Amygdala (tissue), 56 donors: ENCODE results near the gene ST6GAL1.

ENCODE experiments used
- DNase-seq, 56 donors: peaks; one replicate each; lab custom pipeline; 2025; lab: John Stamatoyannopoulos, UW

ST6GAL1 gene

DNA sequence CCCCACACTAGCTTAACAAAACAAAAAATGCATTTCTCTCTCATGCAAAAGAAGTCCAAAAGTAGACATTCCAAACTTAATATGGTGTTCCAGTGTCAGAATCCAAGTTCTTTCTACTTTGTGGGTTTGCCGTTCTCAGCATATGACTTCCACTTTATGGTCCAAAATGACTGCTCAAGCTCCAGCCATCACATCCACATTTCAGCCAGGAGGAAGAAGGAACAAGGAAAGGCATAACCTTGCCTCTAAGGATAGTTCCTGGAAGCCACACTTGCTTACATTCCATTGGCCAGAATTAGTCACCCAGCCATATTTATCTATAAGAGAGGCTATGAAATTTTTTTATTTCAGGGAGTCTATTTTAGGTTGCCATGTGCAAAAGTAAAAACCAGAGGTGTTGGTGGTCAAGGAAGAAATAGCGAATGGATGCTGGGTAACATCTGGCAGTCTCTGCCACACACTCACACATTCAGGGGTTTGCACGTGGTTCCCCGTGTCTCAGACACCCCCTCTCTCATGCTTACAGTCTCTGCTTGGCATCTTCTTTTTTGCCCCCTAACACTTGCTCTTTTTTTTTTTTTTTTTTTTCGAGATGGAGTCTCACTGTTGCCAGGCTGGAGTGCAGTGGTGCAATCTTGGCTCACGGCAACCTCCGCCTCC, 139.7 kb downstream of the ST6GAL1 start:
- no peak for DNase-seq

DNA sequence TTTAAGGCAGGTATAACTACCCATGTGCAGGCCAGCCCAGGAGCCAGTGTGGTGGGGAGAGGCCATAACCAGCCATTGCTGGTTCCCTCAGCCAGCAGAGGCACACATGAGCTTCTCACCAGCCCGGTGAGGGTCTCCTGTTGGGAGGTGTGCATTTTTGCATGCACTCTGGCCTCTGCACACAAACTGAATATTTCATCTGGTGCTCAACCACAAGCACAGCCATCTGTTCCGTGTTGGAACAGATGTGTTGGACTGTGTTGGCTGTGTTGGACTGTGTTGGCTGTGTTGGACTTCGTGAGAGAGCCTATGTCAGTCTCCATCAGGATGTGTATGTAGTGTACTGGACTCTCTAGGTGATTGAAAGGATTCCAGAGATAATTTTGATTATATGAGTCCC, 141.8 kb downstream of the ST6GAL1 start:
- no peak for DNase-seq

DNA sequence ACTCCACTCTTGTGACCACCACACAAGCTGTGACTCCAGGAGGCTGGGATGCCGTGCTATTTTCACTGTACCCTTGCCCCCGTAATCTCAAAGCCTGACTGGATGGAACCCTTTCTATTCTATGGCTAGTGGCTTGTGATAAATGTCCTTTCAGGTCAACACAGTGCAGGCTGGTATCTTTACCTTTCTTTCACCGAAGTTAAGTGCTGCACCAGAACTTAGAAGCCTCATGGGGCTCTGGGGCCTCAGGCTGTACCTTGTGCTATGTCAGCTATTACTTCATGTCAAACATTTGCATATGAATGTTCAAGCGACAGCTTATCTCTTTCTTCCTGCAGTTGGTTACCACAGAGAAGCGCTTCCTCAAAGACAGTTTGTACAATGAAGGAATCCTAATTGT, 142.2 kb downstream of the ST6GAL1 start:
- no peak for DNase-seq

DNA sequence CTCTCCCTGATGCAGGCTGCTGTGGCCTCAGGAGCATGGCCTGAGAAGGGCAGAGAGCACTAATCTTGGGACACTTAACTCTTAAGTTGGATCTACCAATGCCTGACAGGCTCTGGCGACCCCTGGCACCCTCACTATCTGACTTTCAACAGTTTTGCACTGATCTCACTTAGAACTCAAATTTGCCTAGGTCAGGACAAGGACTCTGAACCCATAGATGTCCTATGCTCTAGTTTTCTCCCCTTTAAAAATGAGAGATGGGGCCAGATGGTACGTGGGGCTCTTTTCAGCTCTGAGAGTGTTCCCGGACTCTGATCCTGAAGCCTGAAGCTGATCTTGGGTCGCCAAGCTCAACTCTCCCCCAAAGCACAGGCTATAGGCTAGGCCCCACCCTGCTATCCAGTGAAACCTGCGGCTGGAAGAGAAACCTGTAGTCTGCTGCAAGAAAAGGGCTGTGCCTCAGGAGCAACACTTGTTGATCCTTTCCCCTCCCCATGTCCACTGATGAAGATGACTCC, 143.3 kb downstream of the ST6GAL1 start:
- DNase-seq = no peak

DNA sequence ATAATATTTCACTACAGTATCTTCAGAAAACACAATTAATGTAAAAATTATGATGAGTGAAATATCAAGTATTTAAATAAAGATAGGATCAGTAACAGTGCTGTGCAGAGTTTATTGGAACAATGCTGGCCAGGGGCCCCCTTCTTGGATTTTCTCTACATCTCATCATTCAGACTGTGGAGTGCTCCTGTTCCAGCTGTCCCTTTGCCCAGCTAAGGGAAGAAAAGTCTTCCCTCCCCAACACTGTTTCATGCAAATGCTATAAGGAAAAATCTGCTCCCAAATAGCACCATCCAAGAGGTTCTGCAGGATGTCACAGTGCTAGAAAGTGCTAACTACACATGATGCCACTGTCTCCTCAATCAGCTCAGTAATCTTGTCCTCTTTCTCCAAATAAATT, 144.5 kb downstream of the ST6GAL1 start:
- no peak for DNase-seq

DNA sequence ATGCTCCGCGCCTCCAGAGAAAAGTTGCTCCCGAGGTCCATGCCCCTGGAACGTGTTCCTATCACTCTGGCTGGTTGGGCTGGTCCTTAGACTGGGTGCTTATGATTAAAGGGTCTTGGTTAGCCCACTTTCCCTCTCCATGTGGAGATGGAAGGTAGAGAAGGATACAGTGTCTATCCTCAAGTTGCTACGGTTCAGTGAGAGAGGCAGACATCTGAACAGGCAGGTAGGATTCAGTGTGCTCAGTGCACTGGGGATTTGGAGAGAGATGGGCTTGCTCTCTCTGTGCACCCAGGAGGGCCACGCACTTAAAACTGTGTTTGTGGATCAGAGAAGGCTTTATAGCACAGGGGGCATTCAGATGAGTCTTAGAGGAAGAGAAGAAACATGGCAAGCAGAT, 146.0 kb downstream of the ST6GAL1 start:
- DNase-seq = no peak

DNA sequence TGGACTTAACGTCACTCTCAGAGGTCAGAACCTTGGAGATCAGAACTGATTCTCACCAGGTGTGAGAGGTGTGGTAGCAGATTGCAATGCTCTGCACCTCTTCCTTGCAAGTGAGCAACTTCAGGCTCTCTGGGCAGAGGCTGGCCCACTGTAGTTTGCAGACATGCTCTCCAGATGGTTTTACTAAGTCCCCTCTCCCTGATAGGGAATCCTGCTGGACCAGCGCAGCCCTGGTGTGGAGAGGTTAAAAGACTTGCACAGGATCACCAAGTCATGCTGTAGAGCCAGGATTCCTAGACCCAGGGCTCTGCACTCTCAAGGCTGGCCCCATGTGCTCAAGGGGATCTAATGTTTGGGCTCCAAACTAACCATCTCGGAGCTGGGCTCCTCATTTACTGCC, 146.8 kb downstream of the ST6GAL1 start:
- DNase-seq = no peak

DNA sequence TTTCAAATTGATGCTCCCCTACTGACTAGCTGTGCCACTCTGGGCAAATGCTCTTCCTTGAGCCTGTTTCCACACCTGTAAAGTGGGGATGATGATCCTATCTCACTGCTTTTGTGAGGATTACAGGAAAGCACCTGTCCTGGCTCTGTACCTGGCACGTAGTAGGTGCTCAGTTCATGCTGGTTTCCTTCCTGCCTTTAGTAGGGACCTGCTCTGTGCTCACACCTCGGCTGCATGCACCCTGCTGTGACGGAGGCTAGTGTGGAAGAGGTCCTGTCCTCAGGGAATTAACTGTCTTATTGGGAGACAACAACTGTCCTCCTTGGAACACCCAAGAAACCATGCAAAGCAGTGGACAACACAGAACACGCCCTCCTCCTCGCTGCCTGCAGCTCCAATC, 147.2 kb downstream of the ST6GAL1 start:
- no peak for DNase-seq

DNA sequence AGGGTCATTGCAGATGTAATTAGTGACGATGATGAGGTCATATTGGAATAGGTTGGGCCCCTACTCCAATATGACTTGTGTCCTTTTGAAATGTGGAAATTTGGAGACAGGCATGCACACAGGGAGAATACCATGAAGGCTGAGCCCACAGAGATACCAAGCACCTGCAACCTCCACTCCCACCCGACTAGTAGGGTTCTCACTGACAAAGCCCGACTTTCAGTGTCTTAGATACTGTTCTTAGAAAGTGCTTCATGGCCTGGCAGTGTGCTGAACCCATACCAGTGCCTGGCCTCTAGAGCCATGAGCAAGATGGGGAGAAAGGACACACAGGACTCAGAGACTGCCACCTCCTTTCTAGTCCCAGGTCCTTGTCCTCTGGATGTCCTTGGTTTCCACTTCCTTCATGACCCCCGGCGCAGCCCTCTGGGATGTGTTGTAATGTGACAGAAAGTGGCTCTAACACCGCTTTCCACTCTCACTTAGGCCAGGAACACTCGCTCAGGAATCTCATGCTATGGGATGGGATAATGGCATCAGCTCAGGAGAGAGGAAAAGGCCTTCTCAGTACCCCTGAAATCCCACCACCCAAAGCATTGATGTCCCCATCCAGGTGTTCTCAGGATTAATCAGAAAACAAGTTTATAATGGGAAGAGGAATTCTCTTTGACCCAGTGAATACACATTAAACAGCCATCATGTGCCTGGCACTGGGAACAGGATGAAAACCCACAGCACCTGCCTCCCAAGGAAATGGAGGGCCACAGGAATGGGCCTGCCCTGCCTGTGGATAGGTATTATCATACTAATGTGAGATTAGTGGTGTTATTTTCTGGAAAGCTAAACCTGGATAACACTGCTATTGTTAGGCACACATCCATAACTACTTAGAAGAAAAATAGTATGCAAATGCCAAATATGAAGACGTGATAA, 149.0 kb downstream of the ST6GAL1 start:
- DNase-seq = no peak

DNA sequence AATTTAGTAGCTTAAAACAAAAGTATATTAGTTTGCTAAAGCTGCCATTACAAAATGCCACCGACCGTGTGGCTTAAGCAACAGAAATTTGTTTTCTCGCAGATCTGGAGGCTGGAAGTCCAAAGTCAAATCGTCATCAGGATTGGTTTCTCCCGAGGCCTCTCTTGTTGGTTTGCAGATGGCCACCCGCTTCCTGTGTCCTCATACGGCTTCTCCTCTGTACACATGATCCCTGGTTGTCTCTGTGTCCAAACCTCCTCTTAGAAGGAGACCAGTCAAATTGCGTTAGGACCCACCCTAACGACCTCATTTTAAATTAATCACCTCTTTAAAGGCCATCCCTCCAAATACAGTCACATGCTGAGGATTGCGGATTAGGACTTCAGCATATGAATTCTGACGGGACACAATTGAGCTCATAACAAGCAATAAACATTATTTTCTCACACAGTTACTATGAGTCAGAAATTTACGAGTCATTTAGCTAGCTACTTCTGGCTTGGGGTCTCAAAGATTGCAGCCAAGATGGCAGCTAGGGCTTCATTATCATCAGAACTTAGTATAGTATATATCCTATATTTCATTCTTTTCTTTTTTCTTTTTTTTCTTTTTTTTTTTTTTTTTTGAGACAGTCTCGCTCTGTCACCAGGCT, 150.6 kb downstream of the ST6GAL1 start:
- no peak for DNase-seq

DNA sequence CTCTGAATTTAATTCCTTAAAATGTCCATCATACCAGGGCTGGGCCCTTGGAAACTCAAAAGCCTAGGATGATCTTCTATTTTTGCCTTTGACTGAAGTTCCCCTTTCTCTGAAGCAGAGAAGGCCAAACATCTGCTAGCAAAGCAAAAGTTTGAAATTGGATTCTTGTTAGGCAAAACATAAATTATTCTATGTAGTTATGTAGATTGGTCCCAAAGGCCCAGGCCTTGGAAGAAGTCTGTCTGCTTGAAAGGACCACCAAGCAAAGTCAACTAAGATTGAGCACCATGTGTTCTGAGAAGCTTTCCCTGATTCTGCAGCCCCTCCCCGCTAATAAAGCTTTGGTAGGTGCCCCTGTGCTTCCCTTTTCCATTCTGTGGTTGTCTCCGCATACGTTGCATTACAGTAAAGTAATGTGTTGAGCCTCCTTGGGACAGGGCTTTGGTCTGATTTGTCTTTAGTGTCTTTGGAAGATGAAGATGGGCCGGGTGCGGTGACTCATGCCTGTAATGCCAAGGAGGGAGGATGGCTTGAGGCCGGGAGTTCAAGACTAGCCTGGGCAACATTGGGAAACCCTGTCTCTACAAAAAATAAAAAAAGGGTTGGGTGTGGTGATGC, 152.5 kb downstream of the ST6GAL1 start:
- no peak for DNase-seq

DNA sequence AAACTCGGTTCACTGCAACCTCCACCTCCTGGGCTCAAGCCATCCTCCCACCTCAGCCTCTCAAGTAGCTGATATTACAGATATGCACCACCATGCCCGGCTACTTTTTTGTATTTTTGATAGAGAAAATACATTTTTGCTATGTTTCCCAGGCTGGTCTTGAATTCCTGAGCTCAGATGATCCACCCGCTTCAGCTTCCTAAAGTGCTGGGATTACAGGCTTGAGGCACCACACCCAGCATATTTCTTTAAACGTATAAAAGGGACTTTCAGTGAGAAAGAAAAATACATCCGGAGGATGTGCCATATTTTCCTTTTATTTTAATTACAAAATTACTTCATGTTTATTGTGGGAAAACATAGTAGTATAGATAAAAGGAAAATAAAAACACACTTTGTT, 153.8 kb downstream of the ST6GAL1 start:
- no peak for DNase-seq

DNA sequence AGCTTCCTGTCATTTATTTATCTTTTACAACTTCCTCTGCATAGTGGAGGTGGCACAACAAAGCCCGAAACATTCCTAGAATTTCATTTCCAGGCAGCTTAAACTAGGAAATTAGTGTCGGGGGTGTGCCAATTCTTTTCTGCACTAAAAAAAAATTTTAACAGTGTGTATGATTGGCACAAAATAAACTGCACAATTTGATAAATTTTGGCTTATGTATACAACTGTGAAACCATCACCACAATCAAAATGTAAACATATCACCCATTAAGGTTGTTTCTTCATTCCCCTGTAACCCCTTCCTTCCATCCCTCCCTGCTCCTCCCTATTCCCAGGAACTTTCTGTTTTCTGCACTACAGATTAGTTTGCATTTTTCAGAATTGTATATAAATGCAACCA, 154.3 kb downstream of the ST6GAL1 start:
- DNase-seq = no peak

DNA sequence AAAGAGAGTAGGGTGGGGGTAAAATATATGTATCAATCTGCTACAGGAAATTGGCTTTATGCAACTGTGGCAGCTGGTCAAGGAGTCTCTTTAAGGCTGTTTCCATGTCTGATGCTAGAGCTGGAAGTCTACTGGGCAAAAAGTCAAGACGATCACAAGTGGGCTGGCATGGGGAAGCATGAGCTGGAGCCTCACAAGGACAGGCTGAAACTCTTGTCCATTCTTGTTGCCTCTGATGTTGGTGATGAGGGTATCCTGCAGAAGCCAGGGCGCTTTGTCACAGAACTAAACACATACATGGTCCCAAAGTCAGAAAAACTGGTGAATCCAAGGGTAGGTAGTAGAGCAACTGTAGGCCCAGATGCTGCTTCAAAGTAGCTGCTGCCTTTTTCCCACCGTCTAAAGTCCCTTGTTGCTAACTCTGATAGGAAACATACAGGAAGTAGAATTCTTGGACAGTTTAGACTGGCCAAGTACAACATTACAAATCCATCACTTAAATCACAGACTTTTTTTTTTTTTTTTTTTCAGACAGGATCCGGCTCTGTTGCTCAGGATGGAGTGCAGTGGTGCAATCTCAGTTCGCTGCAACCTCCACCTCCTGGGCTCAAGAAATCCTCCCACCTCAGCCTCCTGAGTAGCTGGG, 154.8 kb downstream of the ST6GAL1 start:
- DNase-seq = no peak

DNA sequence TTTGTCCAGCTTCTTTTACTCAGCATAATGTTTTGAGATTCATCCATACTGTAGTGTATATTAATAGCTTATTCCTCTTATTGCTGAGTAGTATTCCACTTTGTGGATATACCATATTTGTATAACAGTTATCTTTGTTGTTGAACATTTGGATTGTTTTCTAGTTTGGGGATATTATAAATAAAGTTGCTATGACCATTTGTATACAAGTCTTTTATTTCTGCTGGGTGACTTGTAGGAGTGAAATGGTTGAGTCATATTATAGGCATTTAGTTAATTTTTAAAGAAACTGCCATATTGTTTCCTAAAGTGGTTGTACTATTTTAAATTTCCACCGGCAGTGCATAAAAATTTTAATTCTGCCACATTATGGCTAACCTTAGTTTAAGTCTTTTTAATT, 155.6 kb downstream of the ST6GAL1 start:
- no peak for DNase-seq

DNA sequence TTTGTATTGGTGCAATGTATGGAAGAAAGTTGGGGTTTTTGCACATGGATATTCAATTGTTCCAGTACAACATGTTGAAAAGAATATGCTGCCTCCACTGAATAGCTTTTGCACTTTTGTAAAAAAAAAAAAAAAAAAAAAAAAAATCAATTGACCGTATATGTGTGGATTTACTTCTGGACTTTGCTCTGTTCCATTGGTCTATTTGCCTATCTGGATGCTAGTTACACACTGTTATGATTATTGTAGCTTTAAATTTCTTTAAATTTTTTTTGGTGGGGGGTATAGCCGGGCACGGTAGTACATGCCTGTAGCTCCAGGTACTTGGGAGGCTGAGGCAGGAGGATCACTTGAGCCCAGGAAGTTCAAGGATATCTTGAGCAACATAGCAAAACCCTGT, 156.5 kb downstream of the ST6GAL1 start:
- no peak for DNase-seq

DNA sequence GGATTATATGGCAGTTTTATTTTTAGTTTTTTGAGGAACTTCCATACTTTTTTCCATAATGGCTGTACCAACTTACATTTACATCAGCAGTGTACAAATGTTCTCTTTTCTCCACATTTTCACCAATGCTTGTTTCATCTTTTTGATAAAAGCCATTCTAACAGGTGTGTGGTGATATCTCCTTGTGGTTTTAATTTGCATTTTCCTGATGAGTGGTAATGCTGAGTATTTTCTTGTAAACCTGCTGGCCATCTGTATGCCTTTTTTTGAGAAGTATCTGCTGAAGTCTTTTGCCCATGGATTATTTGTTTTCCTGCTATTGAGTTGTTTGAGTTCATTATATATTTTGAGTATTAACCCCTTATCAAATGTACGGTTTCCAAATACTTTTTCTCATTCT, 158.4 kb downstream of the ST6GAL1 start:
- no peak for DNase-seq

DNA sequence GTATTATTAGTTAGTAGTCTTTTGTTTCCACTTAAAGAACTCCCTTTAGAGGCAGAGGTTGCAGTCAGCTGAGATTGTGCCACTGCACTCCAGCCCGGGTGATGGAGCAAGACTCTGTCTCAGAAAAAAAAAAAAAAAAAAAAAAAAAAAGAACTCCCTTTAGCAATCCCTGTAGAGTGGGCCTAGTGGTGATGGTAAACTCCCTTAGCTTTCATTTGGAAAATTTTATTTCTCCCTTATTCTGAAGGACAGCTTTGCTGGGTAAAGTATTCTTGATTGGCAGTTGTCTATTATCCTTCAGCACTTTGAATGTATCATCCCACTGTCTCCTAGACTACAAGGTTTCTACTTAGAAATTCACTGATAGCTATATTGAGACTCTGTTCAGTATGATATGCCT, 163.0 kb downstream of the ST6GAL1 start:
- DNase-seq = no peak

DNA sequence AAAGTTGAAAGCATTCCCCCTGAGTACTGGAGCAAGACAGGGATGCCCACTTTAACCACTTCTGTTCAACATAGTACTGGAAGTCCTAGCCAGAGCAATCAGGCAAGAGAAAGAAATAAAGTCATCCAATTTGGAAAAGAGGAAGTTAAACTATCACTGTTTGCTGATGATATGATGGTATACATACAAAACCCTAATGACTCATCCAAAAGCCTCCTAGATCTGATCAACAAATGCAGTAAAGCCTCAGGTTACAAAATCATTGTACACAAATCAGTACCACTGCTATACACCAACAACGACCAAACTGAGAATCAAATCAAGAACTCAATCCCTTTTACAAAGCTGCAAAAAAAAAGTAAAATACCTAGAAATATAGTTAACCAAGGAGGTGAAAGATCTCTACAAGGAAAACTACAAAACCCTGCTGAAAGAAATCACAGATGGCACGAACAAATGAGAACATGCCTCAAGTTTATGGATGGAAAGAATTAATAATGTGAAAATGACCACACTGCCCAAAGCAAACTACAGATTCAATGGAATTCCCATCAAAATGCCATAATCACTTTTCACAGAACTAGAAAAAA, 168.7 kb downstream of the ST6GAL1 start:
- DNase-seq = no peak
